SH-SY5Y (cell line): ENCODE measurements around the gene CCDC15.

Source experiments
- GATA2 ChIP-seq: IDR thresholded peaks from 2 replicates; pipeline ENCODE4 v1.6.1; 2011; ENCODE audit warnings: mild to moderate bottlenecking, low read depth, low read length
- GATA3 ChIP-seq: IDR thresholded peaks from 2 replicates; pipeline ENCODE4 v1.6.1; 2011; ENCODE audit warnings: low read depth, mild to moderate bottlenecking, low read length, moderate library complexity

DNA sequence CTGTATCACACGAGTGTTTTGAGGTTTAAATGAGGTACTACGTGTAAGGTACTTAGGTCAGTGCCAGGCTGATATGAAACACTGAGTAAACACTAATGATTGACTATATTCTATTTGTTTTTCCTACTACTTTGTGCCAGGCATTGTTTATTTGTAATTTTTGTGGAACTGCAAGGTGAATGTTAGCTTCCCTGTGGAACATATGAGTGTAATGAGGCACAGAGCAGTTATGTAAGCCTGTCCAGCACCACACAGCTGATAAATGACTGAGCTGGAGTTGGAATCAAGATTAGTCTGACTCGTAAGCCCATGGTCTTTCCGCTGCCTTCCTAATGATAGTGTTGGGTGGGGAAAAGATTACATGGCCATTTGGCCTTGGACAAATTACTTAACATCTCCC lies 115.0 kb downstream of the CCDC15 start:
- no peak for TF ChIP-seq GATA3
- no peak for TF ChIP-seq GATA2
